Kidney epithelial cell (primary cell): ENCODE measurements around the gene ARID5B. TPM values are rescaled to one million over a fixed set of nuclear protein-coding genes. Genes with fewer than 3 reads are reported as not detected.

Experiments
- DNase-seq: peaks from one replicate; pipeline ENCODE4 v3.0.0-alpha.2; 2010; ENCODE audit warnings: low read depth
- H3K27me3 ChIP-seq: 2 replicates; pipeline ENCODE4 v1.6.0; 2011; ENCODE audit warnings: low read length; ENCODE audit not compliant: control insufficient read depth, insufficient read depth
- H3K36me3 ChIP-seq: 2 replicates; pipeline ENCODE4 v1.5.1; 2011; ENCODE audit warnings: low read length; ENCODE audit not compliant: control insufficient read depth, insufficient read depth
- H3K4me3 ChIP-seq: 2 replicates; pipeline ENCODE4 v1.5.1; 2011; ENCODE audit warnings: low read depth, mild to moderate bottlenecking, control low read depth, low read length
- total RNA-seq: library from RNA; depleted of rRNA; stranded (reverse); fragments of >200 nt; gene quantifications from 2 replicates; pipeline ENCODE4 v1.2.3, GENCODE V29; 2015
- TF ChIP-seq, protein P1 (sequence below): IDR thresholded peaks from 2 replicates; pipeline ENCODE4 v1.5.1; 2011; ENCODE audit warnings: mild to moderate bottlenecking, moderate library complexity, low read length, control low read depth, inconsistent platforms; ENCODE audit not compliant: insufficient read depth, poor library complexity, severe bottlenecking

The ARID5B gene
- total RNA-seq, 1 donor from 2014 or later = 11.6 TPM

DNA sequence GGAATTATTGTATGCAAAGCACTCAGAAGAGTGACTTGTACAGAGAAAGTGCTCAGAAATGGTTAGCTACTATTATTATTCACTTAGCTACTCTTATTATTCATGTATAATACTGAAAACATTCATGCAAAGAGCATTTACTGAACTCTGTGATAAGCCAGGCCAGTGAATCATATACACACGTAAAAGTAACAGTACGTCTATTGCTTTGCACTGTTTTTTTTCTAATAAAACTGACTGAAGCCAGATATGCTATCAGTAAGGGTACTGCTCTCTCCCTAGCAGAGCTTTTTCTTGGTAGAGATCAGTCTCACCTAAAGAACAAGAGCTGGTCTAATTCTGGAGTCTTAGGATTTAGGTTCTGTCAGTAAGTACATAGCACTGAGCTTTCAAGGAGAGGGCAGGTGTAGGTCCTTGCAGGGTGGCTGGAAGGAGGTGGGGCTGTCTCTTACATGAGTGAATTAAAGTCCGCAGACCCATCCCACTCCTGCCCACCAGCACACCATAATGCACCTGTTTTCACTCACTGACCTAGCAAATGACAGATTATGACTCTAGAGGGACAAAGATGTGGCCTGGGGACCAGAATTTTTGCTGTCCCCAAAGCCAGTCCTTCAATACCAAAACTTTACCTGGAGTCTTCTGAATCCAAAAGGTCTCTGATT is 145.9 kb downstream of the ARID5B start:
- Histone ChIP-seq H3K27me3 (no peaks in the 10 kb centered on the region), H3K4me3 (no peak overlapping the region), H3K36me3 (peaks cover 2% of the 10 kb centered on the region)
- no peak for DNase-seq
- TF ChIP-seq, protein P1, sequence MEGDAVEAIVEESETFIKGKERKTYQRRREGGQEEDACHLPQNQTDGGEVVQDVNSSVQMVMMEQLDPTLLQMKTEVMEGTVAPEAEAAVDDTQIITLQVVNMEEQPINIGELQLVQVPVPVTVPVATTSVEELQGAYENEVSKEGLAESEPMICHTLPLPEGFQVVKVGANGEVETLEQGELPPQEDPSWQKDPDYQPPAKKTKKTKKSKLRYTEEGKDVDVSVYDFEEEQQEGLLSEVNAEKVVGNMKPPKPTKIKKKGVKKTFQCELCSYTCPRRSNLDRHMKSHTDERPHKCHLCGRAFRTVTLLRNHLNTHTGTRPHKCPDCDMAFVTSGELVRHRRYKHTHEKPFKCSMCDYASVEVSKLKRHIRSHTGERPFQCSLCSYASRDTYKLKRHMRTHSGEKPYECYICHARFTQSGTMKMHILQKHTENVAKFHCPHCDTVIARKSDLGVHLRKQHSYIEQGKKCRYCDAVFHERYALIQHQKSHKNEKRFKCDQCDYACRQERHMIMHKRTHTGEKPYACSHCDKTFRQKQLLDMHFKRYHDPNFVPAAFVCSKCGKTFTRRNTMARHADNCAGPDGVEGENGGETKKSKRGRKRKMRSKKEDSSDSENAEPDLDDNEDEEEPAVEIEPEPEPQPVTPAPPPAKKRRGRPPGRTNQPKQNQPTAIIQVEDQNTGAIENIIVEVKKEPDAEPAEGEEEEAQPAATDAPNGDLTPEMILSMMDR = no peak

DNA sequence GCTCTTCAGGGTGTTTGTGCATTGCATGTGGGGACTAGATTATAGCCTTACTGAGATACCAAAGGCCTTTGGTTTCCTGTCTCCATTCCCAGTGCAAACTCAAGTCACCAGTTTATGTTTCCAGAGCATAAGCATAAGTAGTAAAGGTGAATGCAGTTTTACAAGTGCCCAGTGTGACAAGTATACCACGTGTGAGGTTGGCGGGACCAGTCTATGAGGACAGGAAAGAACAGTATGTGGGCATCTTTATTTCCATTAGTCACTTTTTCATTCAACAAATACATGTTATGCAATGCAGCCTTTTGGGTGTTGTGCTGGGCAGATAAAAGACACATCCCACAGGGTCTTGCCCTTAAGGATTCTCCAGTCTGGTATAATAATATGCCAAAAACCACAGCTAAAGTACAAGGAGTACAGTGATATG is 146.5 kb downstream of the ARID5B start:
- DNase-seq = no peak
- TF ChIP-seq, protein P1 = no peak
- H3K4me3 ChIP-seq = no peak overlapping the region

DNA sequence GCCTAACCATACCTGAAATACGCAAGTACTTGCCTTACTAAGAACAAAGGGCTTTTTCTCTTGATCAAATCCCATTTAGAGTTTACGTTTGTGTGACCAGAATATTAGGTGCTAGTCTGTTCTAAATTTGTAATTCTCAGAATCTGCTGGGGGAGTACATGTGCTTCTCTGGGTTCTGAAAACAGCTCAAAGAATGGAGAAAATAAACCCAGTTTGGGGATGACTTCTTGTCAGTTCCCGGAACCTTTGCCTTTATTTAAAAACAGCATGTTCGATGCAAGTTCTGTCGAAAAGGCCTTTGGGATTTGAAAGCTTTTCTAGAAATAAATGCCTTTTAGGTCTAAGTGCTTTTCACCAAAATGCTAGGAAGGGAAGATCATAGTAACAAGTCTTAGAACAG is 147.0 kb downstream of the ARID5B start:
- no peak for DNase-seq
- no peaks in the 10 kb centered on the region for H3K27me3 ChIP-seq
- peaks cover 5% of the 10 kb centered on the region for H3K36me3 ChIP-seq
- no peak overlapping the region for H3K4me3 ChIP-seq
- TF ChIP-seq, protein P1 = no peak

More for the DNA sequence above, 146.5 kb downstream of the ARID5B start:
- Histone ChIP-seq H3K27me3 (no peaks in the 10 kb centered on the region), H3K36me3 (peaks cover 2% of the 10 kb centered on the region)

DNA sequence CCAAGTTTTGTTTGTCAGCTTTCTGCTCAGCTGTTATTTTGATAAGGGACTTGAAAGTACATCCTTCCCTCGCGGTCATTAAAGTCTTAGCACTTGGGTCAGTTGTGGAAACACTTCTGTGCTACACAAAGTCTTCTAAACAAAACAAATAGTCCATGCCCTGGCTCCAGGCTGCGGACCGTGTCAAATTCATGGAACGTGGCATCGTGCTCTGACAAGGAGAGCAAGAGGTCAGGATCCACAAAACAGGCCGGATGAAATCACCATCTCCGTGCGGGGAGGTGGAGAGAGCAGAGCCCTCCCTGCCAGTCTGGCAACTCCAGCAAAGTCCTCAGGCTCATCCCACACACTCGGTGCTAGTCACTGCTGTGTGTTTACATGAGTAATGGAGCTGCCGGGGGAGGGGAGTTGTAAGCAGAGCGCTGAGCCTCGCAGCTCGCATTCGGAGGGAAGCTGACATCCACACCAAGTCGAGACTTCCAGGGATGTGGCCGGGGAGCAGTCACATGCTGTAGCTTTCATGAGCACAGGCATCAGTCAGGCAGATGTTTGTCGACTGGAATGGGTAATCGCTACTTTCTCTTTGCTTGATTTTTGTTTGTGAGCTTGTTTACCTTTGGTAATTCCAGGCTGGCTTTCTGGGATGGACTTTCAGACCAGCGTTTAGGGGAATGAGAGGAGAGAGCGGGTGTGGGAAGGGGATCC is 147.6 kb downstream of the ARID5B start:
- TF ChIP-seq, protein P1 = no peak
- Histone ChIP-seq H3K4me3 (peak overlapping the region; percentile 61), H3K27me3 (no peaks in the 10 kb centered on the region), H3K36me3 (peaks cover 5% of the 10 kb centered on the region)
- peak; percentile 94 for DNase-seq

DNA sequence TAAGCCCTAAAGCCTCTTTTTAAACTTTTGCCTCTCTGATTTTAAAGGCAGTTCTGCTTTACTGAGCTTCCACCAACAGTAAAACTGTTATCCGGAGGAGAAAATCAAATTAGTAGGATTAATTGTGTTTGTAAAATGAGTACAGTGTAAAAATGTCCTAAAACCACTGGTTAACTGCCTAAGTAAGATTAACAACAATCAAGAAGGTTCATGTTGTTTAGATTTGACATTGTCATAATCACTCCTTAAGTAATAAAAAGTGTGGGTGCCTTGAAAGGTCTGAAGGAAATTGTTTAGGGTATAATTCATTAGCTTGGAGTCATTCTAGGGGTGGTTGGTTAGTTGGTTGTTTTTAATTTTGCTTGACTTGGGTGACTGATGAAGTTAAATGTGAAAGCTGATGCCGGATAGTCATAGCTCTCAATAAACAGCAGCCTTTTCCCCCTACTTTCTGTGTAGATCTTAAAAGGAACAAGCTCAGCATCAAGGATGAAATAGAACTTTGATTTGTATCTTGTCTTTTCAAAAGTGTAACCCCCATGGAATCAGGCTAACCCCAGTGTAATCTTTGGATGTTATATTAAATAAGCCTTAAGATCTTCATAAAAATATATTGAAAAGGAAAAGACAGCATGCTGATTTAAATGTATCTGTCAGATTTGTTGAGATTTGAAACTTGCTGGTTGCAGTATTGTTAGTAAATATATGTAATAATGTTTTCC is 148.3 kb downstream of the ARID5B start:
- TF ChIP-seq, protein P1 = no peak
- peak overlapping the region; percentile 61 for H3K4me3 ChIP-seq
- H3K27me3 ChIP-seq = no peaks in the 10 kb centered on the region
- H3K36me3 ChIP-seq = peaks cover 5% of the 10 kb centered on the region
- DNase-seq = no peak
